Mucosa of stomach (tissue), 1 donor: ENCODE measurements around the gene REV1.

Source experiments
- H3K27me3 ChIP-seq: one replicate; pipeline ENCODE4 v1.7.0; 2013; ENCODE audit warnings: mild to moderate bottlenecking, low read length; ENCODE audit not compliant: control insufficient read depth, insufficient read depth
- H3K36me3 ChIP-seq: one replicate; pipeline ENCODE4 v1.7.0; 2013; ENCODE audit warnings: low read length; ENCODE audit not compliant: control insufficient read depth, insufficient read depth
- H3K4me1 ChIP-seq: one replicate; pipeline ENCODE4 v1.7.0; 2013; ENCODE audit warnings: mild to moderate bottlenecking, low read length; ENCODE audit not compliant: control insufficient read depth, insufficient read depth
- H3K4me3 ChIP-seq: one replicate; pipeline ENCODE4 v1.7.0; 2013; ENCODE audit warnings: low read length
- H3K9ac ChIP-seq: one replicate; pipeline ENCODE4 v1.7.0; 2013; ENCODE audit warnings: mild to moderate bottlenecking, low read length, moderate library complexity
- H3K9me3 ChIP-seq: one replicate; pipeline ENCODE4 v1.7.0; 2013; ENCODE audit warnings: mild to moderate bottlenecking, low read length, moderate library complexity; ENCODE audit not compliant: control insufficient read depth
- donor health status: Pancreatic carcinoma.

REV1 gene

GRCh38 chr2:99469394-99469793, 20.4 kb downstream of the REV1 start:
- Histone ChIP-seq H3K4me3 (no peak overlapping the region), H3K4me1 (peaks cover 10% of the 10 kb centered on the region), H3K9ac (no peak overlapping the region), H3K27me3 (no peaks in the 10 kb centered on the region), H3K36me3 (no peaks in the 10 kb centered on the region), H3K9me3 (no peaks in the 10 kb centered on the region)

GRCh38 chr2:99468155-99468554, 21.7 kb downstream of the REV1 start:
- no peak overlapping the region for H3K4me3 ChIP-seq
- H3K9me3 ChIP-seq, result no peaks in the 10 kb centered on the region
- H3K9ac ChIP-seq, result no peak overlapping the region
- H3K4me1 ChIP-seq, result peaks cover 5% of the 10 kb centered on the region
- H3K27me3 ChIP-seq, result no peaks in the 10 kb centered on the region
- H3K36me3 ChIP-seq, result no peaks in the 10 kb centered on the region

GRCh38 chr2:99467390-99467789, 22.4 kb downstream of the REV1 start:
- Histone ChIP-seq H3K9ac (no peak overlapping the region), H3K9me3 (no peaks in the 10 kb centered on the region), H3K27me3 (no peaks in the 10 kb centered on the region), H3K36me3 (no peaks in the 10 kb centered on the region), H3K4me1 (peaks cover 5% of the 10 kb centered on the region), H3K4me3 (no peak overlapping the region)

DNA sequence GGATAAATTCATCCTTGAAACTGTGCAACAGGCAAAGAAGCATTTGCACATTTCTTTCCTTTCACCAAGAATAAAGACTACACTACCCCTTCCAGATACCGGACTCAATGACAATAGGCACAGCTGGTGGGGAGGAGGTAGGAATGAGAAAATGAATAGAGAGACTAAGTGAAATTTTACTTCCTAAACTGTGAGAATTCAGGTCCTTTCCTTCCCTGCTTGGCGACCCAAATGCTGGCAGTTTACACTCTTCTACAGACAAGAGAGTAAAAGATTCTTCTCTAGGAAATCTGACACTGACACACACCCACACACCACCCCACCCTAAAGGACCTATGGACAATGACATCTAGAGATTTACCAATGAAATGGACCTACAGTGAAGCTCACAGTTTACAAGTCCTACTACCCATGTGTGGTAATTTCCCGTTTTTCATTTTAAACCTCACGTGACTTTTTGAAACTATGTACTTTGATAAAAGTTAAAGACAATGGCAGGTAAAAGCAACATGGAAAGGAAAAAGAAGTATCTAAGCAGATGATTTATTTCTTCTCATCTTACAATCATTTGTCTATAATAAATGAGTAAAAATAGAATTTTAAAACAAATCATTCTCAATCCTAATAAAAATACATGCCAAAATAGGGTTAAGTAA, 27.9 kb downstream of the REV1 start:
- H3K4me1 ChIP-seq, result no peaks in the 10 kb centered on the region
- H3K4me3 ChIP-seq, result no peak overlapping the region
- no peaks in the 10 kb centered on the region for H3K27me3 ChIP-seq
- no peak overlapping the region for H3K9ac ChIP-seq
- no peaks in the 10 kb centered on the region for H3K9me3 ChIP-seq
- H3K36me3 ChIP-seq, result no peaks in the 10 kb centered on the region

GRCh38 chr2:99458529-99458928, 31.3 kb downstream of the REV1 start:
- Histone ChIP-seq H3K9me3 (no peaks in the 10 kb centered on the region), H3K4me1 (no peaks in the 10 kb centered on the region), H3K9ac (no peak overlapping the region), H3K27me3 (no peaks in the 10 kb centered on the region), H3K4me3 (no peak overlapping the region), H3K36me3 (no peaks in the 10 kb centered on the region)

DNA sequence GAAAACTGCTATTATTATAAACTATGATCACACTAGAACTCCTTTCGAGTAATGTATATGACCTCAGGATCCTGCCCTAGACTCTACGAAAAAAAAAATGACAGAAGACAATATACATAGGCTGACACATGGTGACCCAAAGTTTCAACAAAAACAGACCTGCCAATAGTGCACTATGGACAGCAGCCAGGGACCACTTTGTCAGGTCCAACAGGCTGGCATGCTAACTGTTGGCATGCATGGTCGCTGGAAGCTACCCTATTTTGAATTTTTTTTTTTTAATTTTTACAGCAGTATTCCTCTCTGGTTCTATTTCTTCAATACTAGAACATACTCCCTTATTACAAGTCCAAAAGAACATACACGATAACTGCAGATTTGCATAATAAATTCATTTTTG, 38.1 kb downstream of the REV1 start:
- Histone ChIP-seq H3K9me3 (no peaks in the 10 kb centered on the region), H3K4me3 (no peak overlapping the region), H3K4me1 (no peaks in the 10 kb centered on the region), H3K36me3 (peaks cover 3% of the 10 kb centered on the region), H3K9ac (no peak overlapping the region), H3K27me3 (no peaks in the 10 kb centered on the region)

DNA sequence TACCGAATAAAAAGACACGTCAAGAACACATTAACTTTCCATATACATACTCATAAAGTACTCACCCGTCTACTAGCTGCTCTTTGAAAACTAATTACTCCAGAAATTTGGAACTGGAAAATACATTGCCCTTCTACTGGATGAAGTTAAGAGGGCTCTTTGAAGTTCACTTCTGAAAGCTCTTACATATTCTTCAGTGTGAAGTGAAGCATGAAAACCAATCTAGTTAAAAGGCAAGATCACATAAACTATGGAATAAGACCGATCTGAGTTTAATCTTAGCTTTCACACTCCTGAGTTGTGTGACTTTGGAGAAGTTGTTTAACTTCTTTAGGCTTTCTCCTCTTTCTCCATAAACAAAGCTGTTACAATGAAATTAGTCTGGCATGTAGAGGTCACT, 38.5 kb downstream of the REV1 start:
- no peak overlapping the region for H3K9ac ChIP-seq
- no peaks in the 10 kb centered on the region for H3K4me1 ChIP-seq
- no peak overlapping the region for H3K4me3 ChIP-seq
- H3K36me3 ChIP-seq, result peaks cover 3% of the 10 kb centered on the region
- no peaks in the 10 kb centered on the region for H3K9me3 ChIP-seq
- no peaks in the 10 kb centered on the region for H3K27me3 ChIP-seq

DNA sequence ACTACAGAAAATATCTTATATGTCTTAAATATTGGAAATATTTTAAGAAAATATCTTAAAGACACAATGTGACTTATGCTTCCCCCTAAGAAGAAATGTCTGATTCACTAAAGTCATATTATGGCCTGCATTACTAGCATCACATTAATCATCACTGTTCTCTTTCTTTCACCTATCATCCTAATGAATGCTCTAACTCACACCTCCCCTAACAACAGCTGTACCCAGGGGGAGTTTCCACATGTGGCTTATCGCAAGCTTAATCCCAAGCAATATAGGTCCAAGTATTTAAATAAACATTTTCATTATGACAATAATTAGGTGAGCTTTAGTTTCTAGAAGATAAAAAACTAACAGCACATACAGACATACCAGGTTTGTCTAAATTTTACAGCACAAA, 39.6 kb downstream of the REV1 start:
- no peaks in the 10 kb centered on the region for H3K27me3 ChIP-seq
- H3K36me3 ChIP-seq, result peaks cover 3% of the 10 kb centered on the region
- no peak overlapping the region for H3K9ac ChIP-seq
- H3K4me1 ChIP-seq, result no peaks in the 10 kb centered on the region
- H3K9me3 ChIP-seq, result no peaks in the 10 kb centered on the region
- H3K4me3 ChIP-seq, result no peak overlapping the region

- H3K4me3 ChIP-seq, result no peak overlapping the region
- H3K4me1 ChIP-seq, result no peaks in the 10 kb centered on the region
- no peak overlapping the region for H3K9ac ChIP-seq
- H3K36me3 ChIP-seq, result peaks cover 3% of the 10 kb centered on the region
- no peaks in the 10 kb centered on the region for H3K9me3 ChIP-seq
- H3K27me3 ChIP-seq, result no peaks in the 10 kb centered on the region
These were observed 41.3 kb downstream of the REV1 start for GRCh38 chr2:99448556-99448955.

DNA sequence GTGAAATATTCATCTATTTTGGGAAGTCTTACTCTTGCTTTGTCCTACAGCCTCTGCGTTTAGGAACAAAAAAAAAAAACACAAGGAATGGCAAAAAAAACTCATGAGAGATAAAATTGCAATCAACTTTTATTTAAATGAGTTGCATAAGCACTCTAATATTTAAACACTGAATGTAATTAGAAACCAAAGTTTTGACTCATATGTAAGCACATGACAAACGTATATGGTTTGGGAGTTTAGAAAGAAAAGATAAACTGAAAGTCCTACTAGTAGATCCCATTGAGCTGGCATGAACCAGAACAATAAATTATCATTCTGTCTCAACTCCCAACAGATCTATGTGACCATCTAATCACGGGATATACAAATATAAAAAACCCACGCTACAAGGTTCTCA, 44.8 kb downstream of the REV1 start:
- Histone ChIP-seq H3K36me3 (no peaks in the 10 kb centered on the region), H3K4me3 (no peak overlapping the region), H3K4me1 (no peaks in the 10 kb centered on the region), H3K9ac (no peak overlapping the region), H3K27me3 (no peaks in the 10 kb centered on the region), H3K9me3 (no peaks in the 10 kb centered on the region)

DNA sequence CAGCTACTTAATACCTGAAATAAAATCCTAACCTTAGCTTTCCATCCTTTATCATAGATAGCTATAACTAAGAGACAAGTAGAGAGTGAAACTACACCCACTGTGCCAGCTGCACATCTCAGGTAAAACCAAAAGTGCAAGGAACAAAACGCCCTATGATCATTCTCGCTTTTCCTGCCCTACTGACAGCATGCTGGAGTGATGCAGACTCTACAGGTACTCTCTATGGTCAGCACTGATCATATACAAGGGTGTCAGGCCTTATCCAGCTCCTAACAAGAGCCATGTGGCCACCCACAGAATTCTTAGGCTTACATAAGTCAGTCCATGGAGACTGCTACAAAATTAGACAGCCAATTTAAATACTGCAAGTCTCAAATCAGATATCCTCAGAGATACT, 45.6 kb downstream of the REV1 start:
- no peaks in the 10 kb centered on the region for H3K9me3 ChIP-seq
- H3K4me3 ChIP-seq, result no peak overlapping the region
- no peaks in the 10 kb centered on the region for H3K27me3 ChIP-seq
- H3K4me1 ChIP-seq, result no peaks in the 10 kb centered on the region
- no peaks in the 10 kb centered on the region for H3K36me3 ChIP-seq
- no peak overlapping the region for H3K9ac ChIP-seq

- Histone ChIP-seq H3K4me1 (no peaks in the 10 kb centered on the region), H3K4me3 (no peak overlapping the region), H3K9ac (no peak overlapping the region), H3K27me3 (no peaks in the 10 kb centered on the region), H3K36me3 (no peaks in the 10 kb centered on the region), H3K9me3 (no peaks in the 10 kb centered on the region)
These were observed 47.0 kb downstream of the REV1 start for GRCh38 chr2:99442837-99443236.

DNA sequence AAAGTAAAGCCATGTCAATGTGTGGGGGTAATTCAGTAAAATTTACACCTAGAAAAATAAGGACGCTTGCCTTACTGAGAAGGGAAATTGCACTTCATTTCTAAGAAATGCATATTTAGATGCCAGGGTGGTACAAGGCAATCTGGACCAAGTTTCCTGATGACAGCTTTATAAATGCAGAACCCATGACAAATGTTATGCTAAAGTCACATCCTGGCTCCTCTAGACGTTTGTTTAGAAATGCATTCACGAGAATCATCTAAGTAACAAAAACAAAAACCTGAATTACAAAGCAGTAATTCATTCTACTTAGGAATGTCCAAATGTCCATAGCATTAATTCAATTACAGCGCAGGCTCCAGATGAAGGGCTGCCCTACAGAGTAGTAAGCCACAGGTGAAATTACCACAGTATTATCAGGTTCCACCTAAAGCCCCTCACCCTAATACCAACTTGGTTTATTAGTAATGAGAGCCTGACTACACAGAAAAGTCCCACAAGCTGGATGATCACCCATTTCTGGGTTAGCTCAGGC, 49.8 kb downstream of the REV1 start:
- Histone ChIP-seq H3K4me3 (no peak overlapping the region), H3K36me3 (no peaks in the 10 kb centered on the region), H3K9ac (no peak overlapping the region), H3K4me1 (no peaks in the 10 kb centered on the region), H3K9me3 (no peaks in the 10 kb centered on the region), H3K27me3 (no peaks in the 10 kb centered on the region)
